Measurements from ENCODE around the gene MYO10. TPM values are rescaled to one million over a fixed set of nuclear protein-coding genes. Genes with fewer than 3 reads are reported as not detected.

The MYO10 gene
- total and polyA plus RNA-seq, 2 experiments from 2014 or later = 119 to 276 TPM

GRCh38 chr5:16924206-16924605 is 11.9 kb downstream of the MYO10 start (continued):
- TF ChIP-seq ZNF462 (CRISPR knock-in tag; IDR thresholded peaks at IDR 0.05) = no peak
- no peak for TF ChIP-seq CREB1 (CRISPR knock-in tag; IDR thresholded peaks at IDR 0.05; ENCODE audit: low read depth)
- TF ChIP-seq ZNF331 (CRISPR knock-in tag; IDR thresholded peaks at IDR 0.05; ENCODE audit: low read depth) = no peak

- H3K4me3 Mint-ChIP-seq = no peak overlapping the region
- H3K4me1 Mint-ChIP-seq = peaks cover 7% of the 10 kb centered on the region; the same call in 2 of the 3 replicates
- no peak overlapping the region for H3K4me3 ChIP-seq
- peak; percentile 45; the same call in 2 of the 3 replicates for ATAC-seq
- H2AFZ ChIP-seq = no peak overlapping the region
- H3K9me3 Mint-ChIP-seq = no peaks in the 10 kb centered on the region
- H3K79me2 ChIP-seq (replicated peaks; ENCODE audit: insufficient read depth) = peaks cover 94% of the 10 kb centered on the region
- H4K20me1 ChIP-seq (replicated peaks; ENCODE audit: insufficient read depth) = peaks cover 7% of the 10 kb centered on the region
- 0 out of 3 replicates have a peak, but pooled peaks cover 5% of the 10 kb centered on the region for H3K36me3 Mint-ChIP-seq (ENCODE audit: low read depth)
- no peak for DNase-seq (ENCODE audit: low spot score)
- no peaks in the 10 kb centered on the region for H3K27me3 ChIP-seq (ENCODE audit: insufficient read depth)
- peaks cover 4% of the 10 kb centered on the region for H3K27me3 Mint-ChIP-seq (ENCODE audit: insufficient read depth, low read depth, poor library complexity)
- H3K4me1 ChIP-seq (ENCODE audit: insufficient read depth) = no peaks in the 10 kb centered on the region
- H3K36me3 ChIP-seq (ENCODE audit: insufficient read depth) = no peaks in the 10 kb centered on the region
- H3K27ac Mint-ChIP-seq = peak overlapping the region; percentile 3; the same call in 1 of the 2 replicates
- no peaks in the 10 kb centered on the region for H3F3A ChIP-seq (replicated peaks; ENCODE audit: low read depth)
- no peak overlapping the region for H3K27ac ChIP-seq (ENCODE audit: low read depth)
- H3K4me2 ChIP-seq = no peak overlapping the region
- no peaks in the 10 kb centered on the region for H3K9me2 ChIP-seq (ENCODE audit: insufficient read depth)
- TF ChIP-seq EZH2phosphoT487 (IDR thresholded peaks at IDR 0.05; ENCODE audit: unreplicated experiment) (no peak), EZH2 (IDR thresholded peaks at IDR 0.05; ENCODE audit: low read depth, unreplicated experiment) (no peak), NANOG (IDR thresholded peaks at IDR 0.05; ENCODE audit: borderline replicate concordance) (no peak), ZNF331 (CRISPR knock-in tag; IDR thresholded peaks at IDR 0.05; ENCODE audit: low read depth) (no peak), ZNF462 (CRISPR knock-in tag; IDR thresholded peaks at IDR 0.05) (no peak), STAT1 (IDR thresholded peaks at IDR 0.05; ENCODE audit: unreplicated experiment) (no peak), ZNF114 (CRISPR knock-in tag; IDR thresholded peaks at IDR 0.05) (no peak), CREB1 (CRISPR knock-in tag; IDR thresholded peaks at IDR 0.05; ENCODE audit: low read depth) (no peak), JUNB (IDR thresholded peaks at IDR 0.05; ENCODE audit: unreplicated experiment) (no peak)
Measured at GRCh38 chr5:16922430-16922829, 13.7 kb downstream of the MYO10 start.

Measured in GM23338 (cell line).